ENCODE measurements around the gene TRIM68.

TRIM68 gene, protein sequence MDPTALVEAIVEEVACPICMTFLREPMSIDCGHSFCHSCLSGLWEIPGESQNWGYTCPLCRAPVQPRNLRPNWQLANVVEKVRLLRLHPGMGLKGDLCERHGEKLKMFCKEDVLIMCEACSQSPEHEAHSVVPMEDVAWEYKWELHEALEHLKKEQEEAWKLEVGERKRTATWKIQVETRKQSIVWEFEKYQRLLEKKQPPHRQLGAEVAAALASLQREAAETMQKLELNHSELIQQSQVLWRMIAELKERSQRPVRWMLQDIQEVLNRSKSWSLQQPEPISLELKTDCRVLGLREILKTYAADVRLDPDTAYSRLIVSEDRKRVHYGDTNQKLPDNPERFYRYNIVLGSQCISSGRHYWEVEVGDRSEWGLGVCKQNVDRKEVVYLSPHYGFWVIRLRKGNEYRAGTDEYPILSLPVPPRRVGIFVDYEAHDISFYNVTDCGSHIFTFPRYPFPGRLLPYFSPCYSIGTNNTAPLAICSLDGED

DNA sequence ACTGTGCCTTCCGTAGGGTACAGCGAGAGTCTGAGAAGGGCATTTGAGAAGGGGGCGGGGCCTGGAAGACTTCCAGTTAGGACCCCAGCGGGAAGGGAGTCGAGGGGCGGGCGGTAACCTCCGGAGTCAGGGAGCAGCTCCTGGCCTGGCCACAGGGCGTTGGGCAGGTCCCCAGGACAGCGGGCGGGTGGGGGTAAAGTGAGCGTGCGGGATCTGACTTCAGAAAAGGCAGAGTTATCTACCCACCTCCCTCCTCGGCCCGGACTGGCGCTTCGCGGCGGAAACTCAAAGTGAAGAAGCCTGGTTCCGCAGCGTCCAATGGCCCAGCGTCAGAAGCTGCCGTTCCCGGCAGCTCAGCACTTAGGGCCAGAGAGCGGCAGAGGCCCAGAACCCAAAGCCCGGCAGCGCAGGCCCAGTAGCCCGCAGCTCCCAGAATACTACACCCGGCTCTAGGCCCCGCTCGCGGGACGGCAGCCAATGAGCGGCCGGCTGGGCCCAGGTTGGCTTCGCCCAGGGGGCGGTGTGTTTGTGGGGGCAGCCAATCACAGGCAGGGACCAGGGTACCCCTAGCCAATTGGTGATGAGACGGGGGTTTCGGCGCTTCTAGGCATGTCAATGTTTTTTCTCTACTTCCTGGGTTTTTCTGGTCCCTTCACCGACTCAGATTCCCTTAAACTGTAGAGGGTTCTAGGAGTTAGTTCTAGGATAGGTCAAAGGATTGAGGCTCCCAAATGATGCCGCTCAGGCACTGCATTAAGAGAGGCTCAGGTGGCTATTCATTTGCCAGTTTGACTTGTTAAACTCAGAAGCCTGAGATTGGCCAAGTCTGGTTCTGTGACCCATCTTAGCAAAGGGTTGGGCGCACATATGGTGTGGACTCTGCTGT lies at the start of gene TRIM68:
Gene TRIM68 (minus strand): TSS at position 451 of the 886 bp plus-strand sequence. CDS start 2,727 bp downstream, outside the sequence.
- H3K36me3 Mint-ChIP-seq, result peaks cover 12 to 20% of the 10 kb centered on the region in 2 donors
- H3K9me3 Mint-ChIP-seq, result peaks cover 0 to 2% of the 10 kb centered on the region in 2 donors
- DNase-seq (peak; percentile 96), ATAC-seq (replicated peaks) (peak; percentile 100)
- H3K27me3 Mint-ChIP-seq, result no peaks in the 10 kb centered on the region
- peak within 1 kb of the TSS; percentile 96 to 99 for H3K4me3 Mint-ChIP-seq
- H3K27ac Mint-ChIP-seq, result peak within 1 kb of the TSS; percentile 96
- peaks cover 24 to 52% of the 10 kb centered on the region in 2 donors for H3K4me1 Mint-ChIP-seq

DNA sequence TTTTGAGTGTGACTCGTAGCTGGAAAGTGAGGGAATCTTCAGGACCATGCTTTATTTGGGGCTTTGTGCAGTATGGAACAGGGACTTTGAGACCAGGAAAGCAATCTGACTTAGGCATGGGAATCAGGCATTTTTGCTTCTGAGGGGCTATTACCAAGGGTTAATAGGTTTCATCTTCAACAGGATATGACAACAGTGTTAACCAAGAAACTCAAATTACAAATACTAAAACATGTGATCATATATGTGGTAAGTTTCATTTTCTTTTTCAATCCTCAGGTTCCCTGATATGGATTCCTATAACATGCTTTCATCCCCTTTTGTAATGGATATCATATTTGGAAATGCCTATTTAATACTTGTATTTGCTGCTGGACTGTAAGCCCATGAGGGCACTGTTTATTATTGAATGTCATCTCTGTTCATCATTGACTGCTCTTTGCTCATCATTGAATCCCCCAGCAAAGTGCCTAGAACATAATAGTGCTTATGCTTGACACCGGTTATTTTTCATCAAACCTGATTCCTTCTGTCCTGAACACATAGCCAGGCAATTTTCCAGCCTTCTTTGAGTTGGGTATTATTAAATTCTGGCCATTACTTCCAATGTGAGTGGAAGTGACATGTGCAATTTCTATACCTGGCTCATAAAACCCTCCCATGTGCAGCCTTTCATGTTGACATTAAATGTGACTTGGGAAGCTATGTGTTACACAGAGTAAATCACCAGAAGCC lies 46.8 kb upstream of the TRIM68 start:
- H3K27ac Mint-ChIP-seq, result no peak overlapping the region
- DNase-seq (no peak), ATAC-seq (replicated peaks) (no peak)
- H3K9me3 Mint-ChIP-seq, result no peaks in the 10 kb centered on the region
- no peaks in the 10 kb centered on the region for H3K36me3 Mint-ChIP-seq
- H3K4me1 Mint-ChIP-seq, result no peaks in the 10 kb centered on the region
- H3K27me3 Mint-ChIP-seq, result peaks cover 5 to 12% of the 10 kb centered on the region in 2 donors
- no peak overlapping the region for H3K4me3 Mint-ChIP-seq

DNA sequence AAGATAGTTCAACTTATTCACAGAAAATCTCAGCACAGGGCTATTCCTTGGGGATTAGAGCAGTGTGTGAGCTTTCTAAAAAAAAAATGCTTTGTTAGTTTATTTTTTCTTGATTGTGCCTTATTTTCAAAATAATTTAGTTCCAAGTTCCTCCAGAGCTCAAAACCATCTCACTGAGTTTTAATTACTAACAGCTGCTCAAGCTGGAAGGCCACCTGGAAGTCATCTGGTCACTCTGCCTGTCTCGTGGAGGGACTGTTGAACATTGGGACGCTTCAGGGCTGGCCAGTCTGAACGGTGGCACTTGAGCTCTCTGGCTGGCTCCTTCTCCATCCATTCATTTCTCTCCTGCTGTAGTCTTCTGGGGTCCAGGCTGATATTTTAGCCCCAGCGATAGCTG lies 39.7 kb upstream of the TRIM68 start:
- no peak overlapping the region for H3K4me3 Mint-ChIP-seq
- no peaks in the 10 kb centered on the region for H3K9me3 Mint-ChIP-seq
- ATAC-seq (replicated peaks) (no peak), DNase-seq (no peak)
- H3K27me3 Mint-ChIP-seq, result peaks cover 14 to 22% of the 10 kb centered on the region in 2 donors
- peaks cover 0 to 1% of the 10 kb centered on the region in 2 donors for H3K4me1 Mint-ChIP-seq
- H3K27ac Mint-ChIP-seq, result no peak overlapping the region
- H3K36me3 Mint-ChIP-seq, result no peaks in the 10 kb centered on the region

DNA sequence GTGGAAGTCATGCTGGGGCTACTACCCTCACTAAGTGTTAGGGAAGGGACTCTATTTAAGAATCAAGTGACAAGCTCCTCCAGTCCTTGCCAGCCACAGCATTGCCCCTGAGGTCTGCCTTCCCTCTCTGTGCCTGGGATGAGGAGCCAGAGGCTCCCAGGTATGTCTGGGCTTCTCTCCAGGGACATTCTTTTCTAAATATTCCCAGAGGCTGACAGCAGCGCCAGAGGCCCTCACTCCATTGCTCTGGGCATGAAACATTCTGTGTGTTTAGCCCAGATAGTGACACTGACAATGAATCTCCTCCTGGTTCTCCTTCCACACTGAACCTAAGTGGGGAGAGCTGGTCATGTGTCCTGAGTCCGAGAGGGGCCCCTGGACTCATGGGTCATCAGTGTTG lies 37.9 kb upstream of the TRIM68 start:
- ATAC-seq (replicated peaks) (no peak), DNase-seq (no peak)
- Mint-ChIP-seq H3K9me3 (no peaks in the 10 kb centered on the region), H3K4me3 (no peak overlapping the region), H3K27ac (no peak overlapping the region), H3K4me1 (peaks cover 0 to 1% of the 10 kb centered on the region in 2 donors), H3K36me3 (no peaks in the 10 kb centered on the region), H3K27me3 (peaks cover 8 to 23% of the 10 kb centered on the region in 2 donors)

DNA sequence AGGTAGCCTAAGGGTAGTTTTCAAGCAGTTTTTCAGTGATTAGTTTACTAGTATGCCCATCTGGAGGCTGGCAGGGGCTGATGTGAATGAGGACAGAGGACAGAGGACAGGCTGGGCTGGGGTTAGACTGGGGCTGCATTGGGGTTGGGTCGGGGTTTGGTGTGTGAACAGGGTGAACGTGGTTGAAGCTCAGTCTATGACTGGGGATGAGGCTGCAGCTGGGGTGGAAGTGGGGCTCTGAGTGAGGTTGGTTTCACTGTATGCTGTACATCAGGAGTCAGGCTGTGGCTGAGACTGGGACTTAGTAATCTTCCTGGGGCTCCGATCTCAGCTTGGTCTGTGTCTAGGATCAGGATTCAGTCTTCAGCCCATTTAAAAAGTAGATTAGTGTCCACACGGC lies 36.2 kb upstream of the TRIM68 start:
- no peak overlapping the region for H3K4me3 Mint-ChIP-seq
- peaks cover 0 to 1% of the 10 kb centered on the region in 2 donors for H3K4me1 Mint-ChIP-seq
- DNase-seq (no peak), ATAC-seq (replicated peaks) (no peak)
- peaks cover 8 to 24% of the 10 kb centered on the region in 2 donors for H3K27me3 Mint-ChIP-seq
- no peaks in the 10 kb centered on the region for H3K36me3 Mint-ChIP-seq
- no peak overlapping the region for H3K27ac Mint-ChIP-seq
- no peaks in the 10 kb centered on the region for H3K9me3 Mint-ChIP-seq

DNA sequence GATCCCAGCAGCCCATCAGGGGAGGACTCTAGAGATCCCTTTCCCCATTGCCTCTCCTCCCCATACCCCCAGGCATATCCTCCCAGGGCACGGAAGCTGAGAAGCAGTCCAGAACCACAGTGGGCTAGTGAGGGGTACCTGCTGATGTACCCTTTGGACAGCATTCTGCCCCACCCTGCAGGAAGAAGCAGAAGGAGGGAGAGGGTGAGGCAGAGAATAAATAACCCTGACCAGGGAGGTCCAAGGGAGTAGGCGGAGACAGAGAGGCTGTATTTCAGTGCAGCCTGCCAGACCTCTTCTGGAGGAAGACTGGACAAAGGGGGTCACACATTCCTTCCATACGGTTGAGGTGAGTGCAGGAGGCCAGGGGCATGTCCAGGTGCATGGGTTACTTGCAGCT lies 35.7 kb upstream of the TRIM68 start, which contains the start of gene OR51E1:
Gene OR51E1 (plus strand): TSS at position 301 of the 400 bp plus-strand sequence. CDS start 8,545 bp downstream, outside the sequence.
- H3K27ac Mint-ChIP-seq, result no peak within 1 kb of the TSS
- ATAC-seq (replicated peaks) (no peak), DNase-seq (no peak)
- no peak within 1 kb of the TSS for H3K4me3 Mint-ChIP-seq
- peaks cover 0 to 1% of the 10 kb centered on the region in 2 donors for H3K4me1 Mint-ChIP-seq
- no peaks in the 10 kb centered on the region for H3K36me3 Mint-ChIP-seq
- H3K27me3 Mint-ChIP-seq, result peaks cover 8 to 24% of the 10 kb centered on the region in 2 donors
- H3K9me3 Mint-ChIP-seq, result no peaks in the 10 kb centered on the region

DNA sequence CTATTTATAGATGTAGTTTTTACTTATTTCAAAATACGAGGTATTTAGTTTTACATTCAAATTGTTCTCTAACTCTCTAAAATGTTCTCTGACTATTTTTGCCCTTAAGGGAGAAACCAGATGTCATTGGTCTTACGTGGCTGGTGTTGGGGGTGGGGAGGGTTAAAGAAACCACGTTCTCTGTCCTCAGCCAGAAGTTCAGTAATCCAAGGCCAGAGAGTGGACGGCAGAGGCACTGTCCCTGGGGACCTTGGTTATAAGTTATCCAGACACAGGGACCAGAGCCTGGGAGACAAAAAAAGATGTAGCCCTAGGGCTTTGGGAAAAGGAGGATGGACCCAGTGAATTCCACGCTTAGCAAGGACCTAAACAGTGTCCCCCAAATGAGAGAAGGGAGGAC lies 35.0 kb upstream of the TRIM68 start:
- H3K27ac Mint-ChIP-seq, result no peak overlapping the region
- H3K4me3 Mint-ChIP-seq, result no peak overlapping the region
- peaks cover 0 to 1% of the 10 kb centered on the region in 2 donors for H3K4me1 Mint-ChIP-seq
- peaks cover 8 to 24% of the 10 kb centered on the region in 2 donors for H3K27me3 Mint-ChIP-seq
- DNase-seq, result no peak
- no peaks in the 10 kb centered on the region for H3K36me3 Mint-ChIP-seq
- no peak for ATAC-seq (replicated peaks)
- no peaks in the 10 kb centered on the region for H3K9me3 Mint-ChIP-seq

DNA sequence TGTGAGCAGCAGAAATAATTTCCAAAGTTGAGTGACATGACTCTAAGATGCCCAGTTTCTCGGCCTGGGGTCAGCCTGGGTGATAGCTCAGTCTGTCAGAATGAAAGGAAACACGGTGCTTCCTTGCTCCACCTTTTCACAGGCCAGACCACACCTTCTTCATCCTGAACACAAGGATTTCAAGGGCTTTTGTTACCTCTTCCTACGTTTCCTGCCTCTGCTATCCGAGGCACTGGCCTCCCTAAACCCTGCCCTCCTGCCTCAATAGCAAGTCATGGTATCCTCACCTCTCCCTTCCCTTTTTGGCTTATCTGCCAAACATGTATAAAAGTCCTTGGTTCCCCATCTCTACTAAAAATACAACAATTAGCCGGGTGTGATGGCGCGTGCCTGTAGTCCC lies 34.0 kb upstream of the TRIM68 start:
- DNase-seq, result no peak
- Mint-ChIP-seq H3K4me1 (peaks cover 0 to 1% of the 10 kb centered on the region in 2 donors), H3K4me3 (no peak overlapping the region), H3K36me3 (no peaks in the 10 kb centered on the region), H3K27ac (no peak overlapping the region), H3K27me3 (peaks cover 8 to 24% of the 10 kb centered on the region in 2 donors), H3K9me3 (no peaks in the 10 kb centered on the region)
- no peak for ATAC-seq (replicated peaks)

DNA sequence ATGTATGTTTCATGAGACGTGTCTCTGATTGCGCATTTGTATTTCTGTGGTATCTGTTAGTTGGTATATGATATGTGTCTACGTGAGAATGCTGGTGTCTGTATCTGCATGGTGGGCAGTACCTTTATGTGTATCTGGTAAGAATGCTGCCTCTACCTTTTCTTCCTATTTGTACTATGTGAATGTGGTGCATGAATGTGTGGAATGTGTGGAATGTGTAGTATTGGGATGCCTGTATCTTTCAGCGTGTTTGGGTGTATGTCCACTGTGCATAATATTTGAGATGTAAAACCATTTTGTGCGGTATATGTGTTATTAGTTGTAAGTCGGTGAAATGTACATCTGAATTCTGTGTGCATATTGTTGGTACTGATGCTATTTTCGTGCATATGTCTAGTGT lies 33.5 kb upstream of the TRIM68 start:
- no peaks in the 10 kb centered on the region for H3K9me3 Mint-ChIP-seq
- ATAC-seq (replicated peaks) (no peak), DNase-seq (no peak)
- no peak overlapping the region for H3K27ac Mint-ChIP-seq
- H3K36me3 Mint-ChIP-seq, result no peaks in the 10 kb centered on the region
- H3K4me3 Mint-ChIP-seq, result no peak overlapping the region
- peaks cover 0 to 1% of the 10 kb centered on the region in 2 donors for H3K4me1 Mint-ChIP-seq
- H3K27me3 Mint-ChIP-seq, result peaks cover 8 to 24% of the 10 kb centered on the region in 2 donors

DNA sequence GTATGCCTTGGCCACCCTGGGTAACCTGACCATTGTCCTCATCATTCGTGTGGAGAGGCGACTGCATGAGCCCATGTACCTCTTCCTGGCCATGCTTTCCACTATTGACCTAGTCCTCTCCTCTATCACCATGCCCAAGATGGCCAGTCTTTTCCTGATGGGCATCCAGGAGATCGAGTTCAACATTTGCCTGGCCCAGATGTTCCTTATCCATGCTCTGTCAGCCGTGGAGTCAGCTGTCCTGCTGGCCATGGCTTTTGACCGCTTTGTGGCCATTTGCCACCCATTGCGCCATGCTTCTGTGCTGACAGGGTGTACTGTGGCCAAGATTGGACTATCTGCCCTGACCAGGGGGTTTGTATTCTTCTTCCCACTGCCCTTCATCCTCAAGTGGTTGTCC lies 31.9 kb upstream of the TRIM68 start:
- no peak overlapping the region for H3K27ac Mint-ChIP-seq
- DNase-seq, result no peak

DNA sequence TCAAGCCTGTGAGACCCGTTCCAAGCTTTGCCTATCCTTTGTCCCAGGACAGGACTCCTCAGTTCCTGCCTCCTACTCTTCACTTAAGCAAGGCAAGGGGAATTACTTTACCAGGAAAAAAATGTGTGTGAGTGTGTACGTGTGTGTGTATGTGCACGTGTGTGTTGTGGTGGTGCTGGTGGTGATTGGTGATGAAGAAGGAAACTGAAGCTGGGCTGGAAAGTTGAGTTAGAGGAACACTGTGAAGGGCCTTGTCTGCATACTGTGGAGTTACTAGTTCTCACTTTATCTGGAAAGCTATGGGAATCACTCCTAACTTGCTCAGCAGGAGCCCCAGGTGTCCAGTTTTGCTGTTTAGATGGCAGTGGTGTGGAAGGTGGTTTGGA lies 29.6 kb upstream of the TRIM68 start:
- DNase-seq (no peak), ATAC-seq (replicated peaks) (no peak)
- no peak overlapping the region for H3K27ac Mint-ChIP-seq
- H3K4me1 Mint-ChIP-seq, result no peaks in the 10 kb centered on the region
- H3K36me3 Mint-ChIP-seq, result no peaks in the 10 kb centered on the region
- H3K9me3 Mint-ChIP-seq, result no peaks in the 10 kb centered on the region
- H3K27me3 Mint-ChIP-seq, result peaks cover 0 to 10% of the 10 kb centered on the region in 2 donors
- H3K4me3 Mint-ChIP-seq, result no peak overlapping the region

More for the DNA sequence above, 31.9 kb upstream of the TRIM68 start:
- Mint-ChIP-seq H3K36me3 (no peaks in the 10 kb centered on the region), H3K4me3 (no peak overlapping the region), H3K27me3 (peaks cover 3 to 21% of the 10 kb centered on the region in 2 donors), H3K9me3 (no peaks in the 10 kb centered on the region), H3K4me1 (peaks cover 0 to 1% of the 10 kb centered on the region in 2 donors)
- no peak for ATAC-seq (replicated peaks)

DNA sequence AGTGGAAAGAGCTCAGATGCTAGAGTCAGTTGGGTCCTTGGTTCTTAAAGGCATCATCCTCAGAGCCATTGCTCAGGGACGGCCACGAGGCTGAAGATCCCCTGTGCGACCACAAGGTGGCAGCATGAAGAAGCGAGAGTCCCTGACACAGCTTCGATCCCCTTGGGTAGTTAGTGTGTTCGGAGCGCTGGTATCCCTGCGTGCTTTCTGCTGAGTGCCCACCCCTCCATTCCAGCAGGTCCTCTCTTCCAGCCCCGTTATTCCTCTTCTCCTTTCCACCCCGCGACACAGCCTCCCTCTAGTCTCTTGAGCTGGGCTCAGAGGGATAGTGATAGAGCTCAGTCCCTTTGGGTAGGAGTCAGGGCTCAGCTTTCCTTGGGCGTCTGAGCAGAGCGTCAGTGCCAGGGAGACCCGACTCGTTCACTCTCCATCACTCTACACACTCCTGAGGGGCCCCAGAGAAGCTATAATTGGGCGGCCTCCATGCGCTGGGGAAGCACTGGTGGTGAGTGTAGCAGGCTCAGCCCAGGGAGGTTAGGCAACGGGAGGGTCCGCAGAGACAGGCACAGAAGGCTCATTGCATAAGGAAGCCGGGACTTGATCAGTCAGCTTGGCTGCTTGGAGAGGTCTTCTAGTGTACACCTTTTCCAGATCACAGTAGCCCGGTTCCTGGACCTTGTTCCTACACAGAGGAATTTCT lies 29.1 kb upstream of the TRIM68 start, which contains the start of gene OR51D1:
Gene OR51D1 (plus strand): TSS at position 516 of the 700 bp plus-strand sequence. CDS start 2,314 bp downstream, outside the sequence.
- H3K27me3 Mint-ChIP-seq, result peaks cover 0 to 10% of the 10 kb centered on the region in 2 donors

DNA sequence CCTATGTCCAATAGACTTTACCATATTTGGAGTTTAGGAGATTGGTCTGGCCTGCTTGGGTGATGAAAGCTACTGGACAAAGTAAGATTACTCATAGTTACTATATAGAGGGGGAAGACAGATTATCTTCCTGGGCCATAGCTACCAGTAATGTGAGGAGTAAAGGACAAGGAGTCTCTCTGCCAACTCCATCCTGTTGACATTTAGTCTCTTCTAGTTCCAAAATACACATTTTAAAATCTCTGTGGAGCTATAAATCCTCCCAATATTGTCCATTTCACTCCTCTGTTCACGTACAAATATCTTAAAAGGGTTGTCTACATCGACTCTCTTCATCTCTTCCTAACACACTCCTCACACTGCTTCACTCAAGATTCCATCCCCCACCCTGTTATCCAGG lies 28.1 kb upstream of the TRIM68 start:
- ATAC-seq (replicated peaks) (no peak), DNase-seq (no peak)
- Mint-ChIP-seq H3K27ac (no peak overlapping the region), H3K27me3 (peaks cover 2 to 4% of the 10 kb centered on the region in 2 donors), H3K4me1 (no peaks in the 10 kb centered on the region), H3K4me3 (no peak overlapping the region), H3K36me3 (no peaks in the 10 kb centered on the region), H3K9me3 (peaks cover 0 to 4% of the 10 kb centered on the region in 2 donors)

More for the DNA sequence above, 29.1 kb upstream of the TRIM68 start, which contains the start of gene OR51D1:
- H3K4me3 Mint-ChIP-seq, result no peak within 1 kb of the TSS
- DNase-seq, result peak; percentile 59
- H3K9me3 Mint-ChIP-seq, result no peaks in the 10 kb centered on the region
- no peak within 1 kb of the TSS for H3K27ac Mint-ChIP-seq
- peak; percentile 89 to 96 for ATAC-seq (replicated peaks)
- no peaks in the 10 kb centered on the region for H3K4me1 Mint-ChIP-seq
- no peaks in the 10 kb centered on the region for H3K36me3 Mint-ChIP-seq
